CD14-positive monocyte (primary cell): ENCODE data around the gene NR2F1. TPM values are rescaled to one million over a fixed set of nuclear protein-coding genes. Genes with fewer than 3 reads are reported as not detected.

ENCODE experiments used
- DNase-seq, 3 donors: peaks; one replicate each; pipeline ENCODE4 v3.0.0-alpha.2; 2011 to 2022
- H2AFZ ChIP-seq: 2 replicates; pipeline ENCODE4 v1.6.0; 2012; ENCODE audit warnings: mild to moderate bottlenecking, low read depth, low read length, inconsistent platforms; ENCODE audit not compliant: insufficient read depth, poor library complexity, severe bottlenecking
- H3K27ac ChIP-seq, 2 donors: 1 replicate in 1 of 2; 2 replicates in 1 of 2; pipeline ENCODE4 v1.5.1; 2012 to 2013; ENCODE audit warnings: low read length in 2 of 2, control low read depth in 1 of 2, inconsistent platforms in 1 of 2, low read depth in 1 of 2, mild to moderate bottlenecking in 1 of 2
- H3K27me3 ChIP-seq, 2 donors: one replicate each; pipeline versions ENCODE4 v1.6.0 to v1.6.1; 2011 to 2013; ENCODE audit warnings: low read length in 2 of 2; ENCODE audit not compliant: control insufficient read depth in 2 of 2, insufficient read depth in 2 of 2
- H3K36me3 ChIP-seq, 2 donors: replicated peaks in 1 of 2; 1 replicate in 1 of 2; 2 replicates in 1 of 2; pipeline versions ENCODE4 v1.5.1 to v1.6.1; 2012 to 2013; ENCODE audit warnings: low read length in 2 of 2, control low read depth in 1 of 2, inconsistent platforms in 1 of 2, mild to moderate bottlenecking in 1 of 2; ENCODE audit not compliant: insufficient read depth in 2 of 2, control insufficient read depth in 1 of 2
- H3K4me1 ChIP-seq, 2 donors: 1 replicate in 1 of 2; 2 replicates in 1 of 2; pipeline versions ENCODE4 v1.5.1 to v1.6.1; 2012 to 2013; ENCODE audit warnings: low read length in 2 of 2, control low read depth in 1 of 2, inconsistent platforms in 1 of 2, mild to moderate bottlenecking in 1 of 2, moderate library complexity in 1 of 2; ENCODE audit not compliant: insufficient read depth in 2 of 2, control insufficient read depth in 1 of 2
- H3K4me2 ChIP-seq: replicated peaks from 2 replicates; pipeline ENCODE3; 2012; ENCODE audit warnings: low read length, moderate library complexity, mild to moderate bottlenecking; ENCODE audit not compliant: poor library complexity, severe bottlenecking; ENCODE audit errors: extremely low read depth
- H3K4me3 ChIP-seq, 3 experiments: fragments of 200-600 bp in 1 of 3; sonication (generic) in 1 of 3; replicated peaks in 1 of 3; 1 replicate in 2 of 3; 2 replicates in 1 of 3; pipeline ENCODE4 v1.5.1; 2011 to 2013; ENCODE audit warnings: low read length in 3 of 3, mild to moderate bottlenecking in 3 of 3, control low read depth in 2 of 3, low read depth in 2 of 3, inconsistent platforms in 1 of 3, moderate library complexity in 1 of 3
- H3K79me2 ChIP-seq: 2 replicates; pipeline ENCODE4 v1.6.0; 2012; ENCODE audit warnings: mild to moderate bottlenecking, control low read depth, inconsistent platforms, low read length, moderate library complexity; ENCODE audit not compliant: insufficient read depth
- H3K9ac ChIP-seq: 2 replicates; pipeline ENCODE4 v1.6.0; 2017; ENCODE audit warnings: low read length, mild to moderate bottlenecking; ENCODE audit not compliant: insufficient read depth, poor library complexity, severe bottlenecking
- H3K9me3 ChIP-seq, 2 donors: replicated peaks in 1 of 2; 1 replicate in 1 of 2; 2 replicates in 1 of 2; pipeline versions ENCODE4 v1.5.1 to v1.6.1; 2012 to 2013; ENCODE audit warnings: low read length in 2 of 2, control low read depth in 1 of 2; ENCODE audit not compliant: control insufficient read depth in 1 of 2, insufficient read depth in 1 of 2
- H4K20me1 ChIP-seq: 2 replicates; pipeline ENCODE4 v1.6.0; 2012; ENCODE audit warnings: mild to moderate bottlenecking, low read length, control low read depth, moderate library complexity; ENCODE audit not compliant: insufficient read depth
- H3K27ac Mint-ChIP-seq, 7 donors: one replicate each; pipeline ENCODE4 v1.8.0; 2020; ENCODE audit warnings: mild to moderate bottlenecking in 7 of 7, mixed read lengths in 7 of 7, moderate library complexity in 6 of 7, inconsistent platforms in 2 of 7
- H3K27me3 Mint-ChIP-seq, 3 donors: one replicate each; pipeline ENCODE4 v1.8.0; 2021 to 2022; ENCODE audit warnings: low read depth in 3 of 3, mild to moderate bottlenecking in 3 of 3, mixed read lengths in 3 of 3, moderate library complexity in 3 of 3, inconsistent platforms in 1 of 3
- H3K36me3 Mint-ChIP-seq, 2 donors: one replicate each; pipeline ENCODE4 v1.8.0; 2020; ENCODE audit warnings: mixed read lengths in 2 of 2, inconsistent platforms in 1 of 2, mild to moderate bottlenecking in 1 of 2
- H3K4me1 Mint-ChIP-seq: one replicate; pipeline ENCODE4 v1.8.0; 2020; ENCODE audit warnings: mild to moderate bottlenecking, mixed read lengths
- H3K4me3 Mint-ChIP-seq, 2 donors: one replicate each; pipeline ENCODE4 v1.8.0; 2020; ENCODE audit warnings: mild to moderate bottlenecking in 2 of 2, mixed read lengths in 2 of 2, moderate library complexity in 1 of 2
- H3K9me3 Mint-ChIP-seq, 7 donors: one replicate each; pipeline ENCODE4 v1.8.0; 2020 to 2022; ENCODE audit warnings: mixed read lengths in 7 of 7, mild to moderate bottlenecking in 6 of 7, moderate library complexity in 6 of 7, inconsistent platforms in 2 of 7
- CTCF ChIP-seq: fragments of 200-600 bp; IDR thresholded peaks from one replicate; pipeline ENCODE4 v1.8.0; 2022; ENCODE audit warnings: antibody characterized with exemption, mild to moderate bottlenecking
- WGBS: methylation state at CpG from one replicate; pipeline ENCODE4 v1.1.5; 2013; ENCODE audit warnings: missing lambda C conversion rate; ENCODE audit not compliant: insufficient coverage; 5-methylcytosine and 5-hydroxymethylcytosine counted together
- intact Hi-C, 2 donors: fragments of 100-400 bp; cut with micrococcal nuclease; formaldehyde crosslinking; loops; one replicate each; pipeline versions ENCODE4 v1.15.0 to v1.15.1; 2023
- polyA plus RNA-seq, 3 donors: library from polyadenylated mRNA; depleted of rRNA in 1 of 3; unstranded in 2 of 3; stranded (reverse) in 1 of 3; fragments of 300-500 nt in 2 of 3; fragments of >200 nt in 1 of 3; fragmentation: Illumina TruSeq in 2 of 3; gene quantifications; 1 replicate in 2 of 3; 2 replicates in 1 of 3; pipeline ENCODE4 v1.2.3, GENCODE V29; 2012 to 2021

Gene NR2F1
- polyA plus RNA-seq, 3 donors, result not detected

GRCh38 chr5:93589829-93590215 is 6.8 kb downstream of the NR2F1 start:
- Histone ChIP-seq H3K79me2 (no peaks in the 10 kb centered on the region), H3K4me2 (no peak overlapping the region), H3K9me3 (peaks cover 3 to 53% of the 10 kb centered on the region in 2 donors), H3K27ac (no peak overlapping the region), H3K4me1 (peaks cover 4 to 6% of the 10 kb centered on the region in 2 donors), H3K36me3 (no peaks in the 10 kb centered on the region), H3K4me3 (no peak overlapping the region), H3K9ac (no peak overlapping the region), H3K27me3 (peaks cover 83 to 95% of the 10 kb centered on the region in 2 donors), H2AFZ (no peak overlapping the region), H4K20me1 (no peaks in the 10 kb centered on the region)
- no peak for TF ChIP-seq CTCF
- intact Hi-C loops, result loop anchor here (5.0 to 10.0 kb wide), 2 partner anchors 212 to 325 kb away; no protein-coding TSS in a partner anchor
- H3K27ac Mint-ChIP-seq, result no peak overlapping the region
- peaks cover 30% of the 10 kb centered on the region for H3K4me1 Mint-ChIP-seq
- peaks cover 0 to 7% of the 10 kb centered on the region in 2 donors for H3K36me3 Mint-ChIP-seq
- H3K9me3 Mint-ChIP-seq, result peaks cover 2 to 40% (median 21%) of the 10 kb centered on the region in 7 donors
- peaks cover 32 to 93% (median 70%) of the 10 kb centered on the region in 3 donors for H3K27me3 Mint-ChIP-seq
- H3K4me3 Mint-ChIP-seq, result peak overlapping the region in 1 of 2 donors; percentile 75
- DNase-seq, result no peak
- 71% methylated on average over 1 of the region's 2 CpGs for WGBS

GRCh38 chr5:93590493-93590892 is 7.5 kb downstream of the NR2F1 start:
- H3K9ac ChIP-seq, result no peak overlapping the region
- H3K4me1 Mint-ChIP-seq, result peaks cover 30% of the 10 kb centered on the region
- no peaks in the 10 kb centered on the region for H3K79me2 ChIP-seq
- H3K36me3 Mint-ChIP-seq, result peaks cover 3 to 9% of the 10 kb centered on the region in 2 donors
- H4K20me1 ChIP-seq, result no peaks in the 10 kb centered on the region
- 49% methylated on average over 3 of the region's 3 CpGs for WGBS
- H2AFZ ChIP-seq, result no peak overlapping the region
- H3K4me1 ChIP-seq, result peaks cover 0 to 3% of the 10 kb centered on the region in 2 donors
- H3K4me3 Mint-ChIP-seq, result peak overlapping the region in 1 of 2 donors; percentile 75
- H3K27me3 ChIP-seq, result peaks cover 86 to 97% of the 10 kb centered on the region in 2 donors
- peaks cover 10 to 59% of the 10 kb centered on the region in 2 donors for H3K9me3 ChIP-seq
- H3K9me3 Mint-ChIP-seq, result peaks cover 2 to 44% (median 28%) of the 10 kb centered on the region in 7 donors
- H3K36me3 ChIP-seq, result no peaks in the 10 kb centered on the region
- no peak overlapping the region for H3K27ac ChIP-seq
- no peak overlapping the region for H3K4me3 ChIP-seq
- no peak for DNase-seq
- TF ChIP-seq CTCF, result no peak
- no peak overlapping the region for H3K27ac Mint-ChIP-seq
- intact Hi-C loops, result no loop called here
- H3K27me3 Mint-ChIP-seq, result peaks cover 28 to 96% (median 65%) of the 10 kb centered on the region in 3 donors
- no peak overlapping the region for H3K4me2 ChIP-seq
